Epidermal melanocyte (primary cell): ENCODE results near the gene GLT1D1.
"Not testable (repeated sequence)": the region's sequence is repeated elsewhere in the genome, so short reads cannot be mapped to it uniquely, and the experiment has no call there.

Source experiments
- DNase-seq: peaks from one replicate; pipeline ENCODE4 v3.0.0; 2011; ENCODE audit warnings: low spot score; ENCODE audit not compliant: insufficient read length

GLT1D1 gene

GRCh38 chr12:128820253-128820652 lies 33.0 kb upstream of the GLT1D1 start:
- DNase-seq, result no peak

DNA sequence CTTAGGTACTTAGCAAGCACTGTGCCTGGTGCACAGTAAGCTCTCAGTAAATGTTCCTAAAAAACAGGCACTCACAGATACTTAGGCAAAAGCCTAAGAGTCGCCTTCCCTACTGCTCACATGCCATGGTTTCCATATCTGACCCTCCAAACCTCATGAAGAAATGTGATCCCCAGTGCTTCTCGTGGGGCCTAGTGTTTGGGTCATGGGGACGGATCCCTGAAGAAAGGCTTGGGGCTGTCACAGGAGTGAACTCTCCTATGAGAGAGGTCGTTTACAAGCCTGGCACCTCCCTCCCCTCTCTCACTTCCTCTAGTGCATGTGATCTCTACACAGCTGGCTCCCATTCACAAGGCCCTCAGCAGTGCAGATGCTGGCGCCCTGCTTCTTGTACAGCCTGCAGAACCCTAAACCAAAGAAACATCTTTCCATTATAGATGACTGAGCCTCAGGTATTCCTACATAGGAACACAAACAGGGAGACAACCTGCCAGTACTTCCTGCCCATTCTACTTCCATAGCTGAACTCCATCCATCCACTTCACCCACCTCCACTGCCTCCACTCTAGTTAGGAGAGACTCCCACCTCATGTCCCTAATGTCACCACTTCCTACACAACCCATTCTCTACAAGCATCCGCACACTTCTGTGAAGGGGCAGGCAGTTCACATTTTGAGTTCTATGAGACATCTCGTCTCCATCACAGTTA lies 32.4 kb upstream of the GLT1D1 start:
- DNase-seq, result peak; percentile 59

DNA sequence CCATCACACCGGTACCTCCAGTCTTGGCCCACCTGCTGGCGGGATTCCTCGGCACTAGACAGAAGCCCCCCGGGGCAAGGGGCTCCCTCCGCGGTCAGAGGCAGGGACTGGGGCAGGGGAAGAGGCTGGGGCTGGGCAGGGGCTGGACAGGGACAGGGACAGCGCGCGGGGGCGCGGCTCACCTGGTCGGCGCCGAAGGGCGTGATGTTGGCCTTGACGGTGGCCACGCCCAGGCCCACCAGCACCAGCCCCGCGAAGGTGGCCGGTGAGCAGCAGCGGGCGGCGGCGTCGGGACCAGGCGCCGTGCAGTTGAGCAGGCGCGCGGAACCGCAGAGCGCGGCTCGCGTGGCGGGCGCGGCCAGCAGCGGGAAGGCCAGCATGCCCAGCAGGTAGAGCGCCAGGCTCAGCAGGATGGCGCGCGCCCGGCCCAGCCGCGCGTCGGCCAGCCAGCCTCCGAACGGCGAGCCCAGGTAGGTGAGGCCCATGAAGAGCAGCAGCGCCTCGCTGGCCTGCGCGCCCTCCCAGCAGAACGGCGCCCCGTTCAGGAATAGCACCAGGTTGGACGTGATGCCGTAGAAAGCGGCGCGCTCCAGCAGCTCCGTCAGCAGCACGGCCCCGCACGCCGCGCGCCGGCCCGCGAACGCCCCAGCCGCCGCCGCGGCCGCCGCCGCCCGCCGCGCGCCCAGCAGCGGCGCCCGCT lies 29.9 kb upstream of the GLT1D1 start:
- no peak for DNase-seq

GRCh38 chr12:128823916-128824839 lies 29.1 kb upstream of the GLT1D1 start, which contains the start of gene SLC15A4:
Gene SLC15A4, minus strand, starts transcription at chr12:128823958. Its CDS starts 15 bp downstream, at chr12:128823943.
- peak; percentile 98 for DNase-seq

DNA sequence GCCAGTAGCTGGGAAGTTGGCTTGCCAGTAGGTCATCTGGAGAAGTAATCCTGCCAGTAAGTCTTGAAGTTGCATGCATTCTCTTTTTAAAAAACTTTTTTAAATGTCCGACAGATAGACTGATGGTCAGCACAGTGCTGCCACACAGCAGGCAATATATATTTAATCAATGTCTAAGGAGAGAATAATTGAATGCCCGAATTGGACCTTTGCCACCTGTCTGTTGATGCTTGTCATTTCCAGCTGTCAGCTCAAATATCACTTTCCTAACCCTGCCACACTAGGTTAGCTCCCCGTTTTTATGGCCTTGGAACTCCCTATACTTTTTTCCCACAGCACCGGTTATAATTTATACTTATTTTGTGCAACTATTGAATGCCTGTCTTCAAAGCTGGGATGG lies 27.4 kb upstream of the GLT1D1 start:
- DNase-seq, result no peak

DNA sequence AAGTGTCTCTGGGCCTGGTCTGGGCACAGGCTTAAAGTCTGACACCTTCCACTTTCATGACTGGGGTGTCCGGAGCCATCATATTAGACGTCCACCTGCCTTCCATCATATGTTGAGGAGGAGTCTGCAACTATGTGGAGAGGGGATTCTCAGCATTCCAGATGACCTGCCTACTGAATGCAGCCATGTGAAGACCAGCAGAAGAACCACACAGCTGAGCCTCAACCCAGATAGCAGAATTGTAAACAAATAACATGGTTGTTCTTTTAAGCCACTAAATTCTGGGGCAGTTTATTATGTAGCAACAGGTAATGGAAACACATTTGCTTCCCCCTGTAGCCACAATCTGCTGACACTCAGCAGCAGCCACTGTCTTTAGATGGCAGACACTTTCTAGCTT lies 25.6 kb upstream of the GLT1D1 start:
- DNase-seq, result no peak

GRCh38 chr12:128829861-128830504 lies 23.3 kb upstream of the GLT1D1 start:
- DNase-seq, result no peak

DNA sequence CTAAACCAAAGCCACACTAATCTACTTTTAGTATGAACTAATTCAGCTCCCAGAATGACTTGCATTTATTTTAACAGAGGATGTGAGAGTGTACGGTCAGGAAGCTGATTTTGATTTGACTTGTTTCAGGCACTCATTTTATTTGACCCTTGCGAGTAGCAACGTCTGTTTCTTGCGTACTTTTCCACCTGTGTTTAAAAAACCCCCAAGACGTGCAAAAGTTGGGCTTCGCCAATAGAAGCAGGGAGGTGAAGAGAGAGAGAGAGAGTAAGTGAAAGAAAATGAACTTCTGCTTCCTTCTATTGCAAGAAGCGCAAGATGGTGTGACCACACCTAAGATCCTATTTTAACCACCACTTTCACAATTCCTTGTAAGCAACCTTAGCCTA lies 22.8 kb upstream of the GLT1D1 start:
- DNase-seq, result no peak

DNA sequence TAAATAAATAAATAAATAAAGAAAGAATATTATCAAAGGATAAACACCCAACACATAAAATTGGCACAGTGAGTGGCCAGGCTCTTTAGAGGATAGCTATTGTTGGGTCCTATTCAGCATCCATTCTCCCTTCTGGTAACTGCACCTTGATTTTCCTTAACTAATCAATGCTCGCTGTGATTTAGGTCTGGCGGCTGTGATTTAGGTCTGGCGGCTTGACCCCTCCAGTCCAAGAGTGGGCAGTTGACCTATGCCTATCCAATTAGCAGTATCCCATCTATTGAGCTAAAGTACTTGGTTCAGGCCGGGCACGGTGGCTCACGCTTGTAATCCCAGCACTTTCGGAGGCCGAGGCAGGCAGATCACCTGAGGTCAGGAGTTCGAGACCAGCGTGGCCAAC lies 19.9 kb upstream of the GLT1D1 start:
- DNase-seq, result no peak

- DNase-seq, result not testable (repeated sequence)
Observed at GRCh38 chr12:128839885-128840284, 13.4 kb upstream of the GLT1D1 start.

DNA sequence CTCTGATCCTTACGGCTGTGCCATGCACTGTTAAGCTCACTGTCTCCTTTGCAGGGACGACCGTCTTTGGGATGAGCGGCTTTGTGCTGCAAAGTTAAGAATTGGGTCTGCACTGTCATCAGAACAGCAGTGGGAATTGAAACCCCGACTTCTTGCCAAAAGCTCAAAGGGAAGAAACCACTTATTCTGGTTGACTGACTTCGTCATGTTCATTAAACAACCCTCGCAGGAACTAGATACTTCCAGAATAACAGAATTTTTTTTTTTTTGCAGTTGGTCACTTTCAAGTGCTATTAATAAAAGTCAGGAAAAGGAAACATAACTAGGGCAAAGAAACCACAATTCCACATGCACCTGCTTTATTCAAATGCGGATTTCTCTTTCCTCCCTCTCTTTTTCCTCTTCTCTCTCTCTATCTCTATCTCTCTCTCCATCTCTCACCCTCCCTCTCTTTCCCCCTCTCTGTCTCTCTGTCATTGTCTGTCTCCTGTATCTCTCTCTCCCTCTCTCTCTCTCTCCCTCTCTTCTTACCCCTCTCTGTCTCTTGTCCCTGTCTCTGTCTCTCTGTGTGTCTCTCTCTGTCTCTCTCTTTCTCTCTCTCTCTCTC lies 12.3 kb upstream of the GLT1D1 start:
- DNase-seq, result no peak

DNA sequence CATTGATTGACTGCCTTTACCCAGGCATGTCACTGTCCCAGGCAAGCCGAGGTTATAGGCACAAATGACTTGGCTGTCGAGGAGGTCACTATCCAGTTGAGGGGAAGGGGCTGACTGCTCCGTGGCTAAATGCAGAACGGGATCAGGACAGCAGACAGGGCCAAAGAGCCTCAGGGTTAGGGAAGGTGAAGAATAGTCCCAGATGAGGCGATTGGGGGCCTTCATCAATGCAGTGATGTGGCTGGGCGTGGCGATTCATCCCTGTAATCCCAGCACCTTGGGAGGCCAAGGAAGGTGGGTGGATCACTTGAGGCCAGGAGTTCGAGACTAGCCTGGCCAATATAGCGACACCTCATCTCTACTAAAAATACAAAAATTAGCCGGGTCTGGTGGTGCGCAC lies 10.7 kb upstream of the GLT1D1 start:
- no peak for DNase-seq

DNA sequence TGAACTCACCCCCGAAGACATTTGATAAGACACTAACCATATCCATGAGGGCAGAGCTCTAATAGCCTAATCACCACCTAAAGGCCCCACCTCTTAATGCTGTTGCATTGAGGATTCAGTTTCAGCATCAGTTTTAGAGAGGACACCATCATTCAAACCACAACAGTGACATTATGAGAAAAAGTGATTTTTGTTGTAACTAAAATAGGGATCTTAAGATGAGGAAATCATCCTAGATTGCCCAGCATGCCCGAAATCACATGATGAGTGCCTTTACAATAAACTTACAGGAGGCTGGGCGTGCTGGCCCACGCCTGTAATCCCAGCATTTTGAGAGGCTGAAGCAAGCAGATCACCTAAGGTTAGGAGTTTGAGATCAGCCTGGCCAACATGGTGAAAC lies 9.7 kb upstream of the GLT1D1 start:
- no peak for DNase-seq

GRCh38 chr12:128844031-128844635 lies 9.1 kb upstream of the GLT1D1 start:
- no peak for DNase-seq

GRCh38 chr12:128846671-128847070 lies 6.6 kb upstream of the GLT1D1 start:
- DNase-seq, result not testable (repeated sequence)

DNA sequence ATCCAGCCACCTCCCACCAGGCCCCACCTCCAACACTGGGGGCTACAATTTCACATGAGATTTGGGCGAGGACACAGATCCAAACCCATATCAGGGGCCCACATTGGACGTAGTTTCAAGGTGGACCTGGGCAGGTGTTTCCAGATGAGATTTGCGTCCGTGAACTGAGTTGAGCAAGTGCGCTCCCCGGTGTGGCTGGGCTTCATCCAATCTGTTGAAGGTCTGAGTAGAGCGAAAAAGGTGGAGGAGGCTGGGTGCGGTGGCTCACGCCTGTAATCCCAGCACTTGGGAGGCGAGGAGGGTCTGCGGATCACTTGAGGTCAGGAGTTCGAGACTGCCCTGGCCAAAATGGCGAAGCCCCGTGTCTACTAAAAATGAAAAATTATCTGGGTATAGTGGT lies 4.9 kb upstream of the GLT1D1 start:
- no peak for DNase-seq

DNA sequence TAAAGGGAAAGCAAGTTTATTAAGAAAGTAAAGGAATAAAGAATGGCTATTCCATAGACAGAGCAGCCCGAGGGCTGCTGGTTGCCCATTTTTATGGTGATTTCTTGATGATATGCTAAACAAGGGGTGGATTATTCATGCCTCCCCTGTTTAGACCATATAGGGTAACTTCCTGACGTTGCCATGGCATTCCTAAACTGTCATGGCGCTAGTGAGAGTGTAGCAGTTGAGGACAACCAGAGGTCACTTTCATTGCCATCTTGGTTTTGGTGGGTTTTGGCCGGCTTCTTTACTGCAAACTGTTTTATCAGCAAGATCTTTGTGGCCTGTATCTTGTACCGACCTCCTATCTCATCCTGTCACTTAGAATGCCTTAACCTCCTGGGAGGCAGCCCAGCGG lies 3.5 kb upstream of the GLT1D1 start:
- DNase-seq, result not testable (repeated sequence)

- no peak for DNase-seq
Observed at GRCh38 chr12:128850400-128850799, 2.9 kb upstream of the GLT1D1 start.

DNA sequence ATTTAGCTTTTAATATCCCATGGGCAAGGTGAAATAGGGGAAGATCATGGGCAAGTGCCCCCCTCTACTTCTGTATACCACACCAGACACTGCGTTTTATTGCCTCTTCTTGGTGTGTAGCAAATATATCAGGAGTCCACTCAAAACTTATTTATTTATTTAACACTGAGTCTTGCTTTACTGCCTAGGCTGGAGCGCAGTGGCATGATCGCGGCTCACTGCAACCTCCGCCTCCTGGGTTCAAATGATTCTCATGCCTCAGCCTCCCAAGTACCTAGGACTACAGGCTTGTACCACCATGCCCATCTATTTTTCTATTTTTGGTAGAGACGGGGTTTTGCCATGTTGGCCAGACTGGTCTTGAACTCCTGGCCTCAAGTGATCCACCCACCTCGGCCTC lies 1.8 kb upstream of the GLT1D1 start:
- not testable (repeated sequence) for DNase-seq

DNA sequence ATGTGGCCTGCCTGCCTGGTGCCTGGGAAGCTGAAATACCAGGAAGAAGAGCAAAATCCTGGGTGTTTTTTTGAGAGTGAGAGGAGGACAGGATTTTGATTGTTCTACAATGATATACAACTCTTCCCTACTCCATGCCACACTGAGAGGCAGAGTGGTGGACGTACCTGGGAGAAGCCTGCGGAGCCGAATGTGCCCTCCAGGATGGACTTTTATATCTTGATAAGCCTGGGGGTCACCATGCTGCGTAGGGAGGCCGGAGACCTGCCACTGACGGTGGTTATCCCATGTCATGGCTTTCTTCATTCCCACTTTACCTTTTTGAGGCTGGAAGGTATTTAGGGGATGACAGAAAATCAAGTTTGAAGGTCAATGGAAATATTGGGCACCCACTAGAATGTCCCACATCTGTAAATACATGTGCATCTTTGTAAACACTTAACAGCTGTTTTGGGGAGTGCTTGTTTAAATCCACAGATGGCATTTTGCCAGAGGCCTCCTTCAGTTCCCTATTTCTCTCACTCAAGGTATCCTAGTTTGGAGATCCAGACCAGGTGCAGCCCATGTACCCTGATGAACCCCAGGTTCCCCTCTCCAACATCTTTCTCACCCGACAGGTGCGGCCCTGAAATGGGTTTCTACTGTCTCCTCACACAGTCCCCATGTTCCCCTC lies 1.1 kb upstream of the GLT1D1 start:
- DNase-seq, result no peak
